Liver (tissue), 9 donors: ENCODE data around the gene STX10. TPM values are rescaled to one million over a fixed set of nuclear protein-coding genes. Genes with fewer than 3 reads are reported as not detected.

Experiments used
- DNase-seq: peaks from one replicate; pipeline ENCODE4 v3.0.0-alpha.2; 2017; ENCODE audit warnings: low spot score
- H3K27ac ChIP-seq, 2 donors: one replicate each; pipeline ENCODE4 v1.7.0; 2013; ENCODE audit warnings: inconsistent platforms in 2 of 2, low read length in 2 of 2, control low read depth in 1 of 2, low read depth in 1 of 2, mild to moderate bottlenecking in 1 of 2
- H3K27me3 ChIP-seq, 4 donors: one replicate each; pipeline versions ENCODE4 v1.6.1 to v1.7.0; 2013; ENCODE audit warnings: low read length in 3 of 4, inconsistent platforms in 1 of 4, mild to moderate bottlenecking in 1 of 4, moderate library complexity in 1 of 4; ENCODE audit not compliant: control insufficient read depth in 4 of 4, insufficient read depth in 4 of 4
- H3K36me3 ChIP-seq, 4 donors: one replicate each; pipeline versions ENCODE4 v1.6.1 to v1.7.0; 2013; ENCODE audit warnings: low read length in 3 of 4, mild to moderate bottlenecking in 3 of 4, low read depth in 1 of 4, moderate library complexity in 1 of 4; ENCODE audit not compliant: control insufficient read depth in 4 of 4, insufficient read depth in 3 of 4
- H3K4me1 ChIP-seq, 4 donors: one replicate each; pipeline versions ENCODE4 v1.6.1 to v1.7.0; 2013; ENCODE audit warnings: low read length in 3 of 4, mild to moderate bottlenecking in 3 of 4, moderate library complexity in 1 of 4; ENCODE audit not compliant: control insufficient read depth in 4 of 4, insufficient read depth in 4 of 4
- H3K4me3 ChIP-seq, 3 donors: one replicate each; pipeline versions ENCODE4 v1.6.1 to v1.7.0; 2013; ENCODE audit warnings: low read length in 3 of 3, control low read depth in 1 of 3, low read depth in 1 of 3, mild to moderate bottlenecking in 1 of 3
- H3K9ac ChIP-seq, 2 donors: one replicate each; pipeline ENCODE4 v1.7.0; 2013; ENCODE audit warnings: low read length in 2 of 2, mild to moderate bottlenecking in 2 of 2, moderate library complexity in 2 of 2, control low read depth in 1 of 2, low read depth in 1 of 2
- H3K9me3 ChIP-seq, 4 donors: one replicate each; pipeline versions ENCODE4 v1.6.1 to v1.7.0; 2013; ENCODE audit warnings: low read length in 3 of 4; ENCODE audit not compliant: control insufficient read depth in 4 of 4
- EGR1 ChIP-seq, 2 donors: IDR thresholded peaks; 2 replicates each; pipeline ENCODE4 v1.6.1; 2016 to 2018; ENCODE audit warnings: antibody characterized with exemption in 2 of 2, low read depth in 2 of 2
- FOXA1 ChIP-seq: IDR thresholded peaks from 2 replicates; pipeline ENCODE4 v1.6.1; 2016; ENCODE audit warnings: antibody characterized with exemption
- GABPA ChIP-seq, 2 donors: IDR thresholded peaks in 1 of 2; conservative IDR thresholded peaks in 1 of 2; 2 replicates each; pipeline ENCODE4 v1.6.1; 2016; ENCODE audit warnings: antibody characterized with exemption in 2 of 2, mild to moderate bottlenecking in 1 of 2, moderate library complexity in 1 of 2
- NR2F2 ChIP-seq: IDR thresholded peaks from 2 replicates; pipeline ENCODE4 v1.6.1; 2016; ENCODE audit warnings: antibody characterized with exemption
- RXRA ChIP-seq, 2 donors: IDR thresholded peaks; 2 replicates each; pipeline ENCODE4 v1.6.1; 2017 to 2018; ENCODE audit warnings: antibody characterized with exemption in 2 of 2, mild to moderate bottlenecking in 1 of 2
- WGBS: extraction: QIAGEN DNeasy Blood & Tissue Kit; methylation state at CpG from one replicate; pipeline ENCODE4 v1.1.7; 2013; 5-methylcytosine and 5-hydroxymethylcytosine counted together
- polyA plus RNA-seq, 2 donors: library from polyadenylated mRNA; stranded (reverse) in 1 of 2; unstranded in 1 of 2; fragments of 200-250 nt in 1 of 2; fragments of >200 nt in 1 of 2; fragmentation: Nextera tagmentation in 1 of 2; extraction: Ambion mirVana in 1 of 2; gene quantifications; one replicate each; pipeline versions ENCODE4 v1.2.1 to v1.2.3, GENCODE V29; 2013 to 2015
- total RNA-seq, 2 donors: library from RNA; depleted of rRNA; stranded (reverse); fragments of >200 nt; gene quantifications; one replicate each; pipeline ENCODE4 v1.2.3, GENCODE V29; 2014
- TF ChIP-seq, protein P1 (sequence below): fragments of 150-350 bp; IDR thresholded peaks from 2 replicates; pipeline ENCODE4 v1.5.1; 2017; ENCODE audit warnings: improper control_type of control experiment, low read depth, low read length; ENCODE audit not compliant: missing input control
- TF ChIP-seq, protein P2 (sequence below): IDR thresholded peaks from 2 replicates; pipeline ENCODE4 v1.6.1; 2016; ENCODE audit warnings: antibody characterized with exemption
- TF ChIP-seq, protein P3 (sequence below): IDR thresholded peaks from 2 replicates; pipeline ENCODE4 v1.6.1; 2016; ENCODE audit warnings: antibody characterized with exemption, mild to moderate bottlenecking
- donor health status: healthy.
- donor health status: healthy.
- donor health status: healthy.
- donor health status: healthy.
- donor health status: healthy.

STX10 gene
- total and polyA plus RNA-seq, 4 donors: 15.7 to 32.7 (median 21.2) TPM

DNA sequence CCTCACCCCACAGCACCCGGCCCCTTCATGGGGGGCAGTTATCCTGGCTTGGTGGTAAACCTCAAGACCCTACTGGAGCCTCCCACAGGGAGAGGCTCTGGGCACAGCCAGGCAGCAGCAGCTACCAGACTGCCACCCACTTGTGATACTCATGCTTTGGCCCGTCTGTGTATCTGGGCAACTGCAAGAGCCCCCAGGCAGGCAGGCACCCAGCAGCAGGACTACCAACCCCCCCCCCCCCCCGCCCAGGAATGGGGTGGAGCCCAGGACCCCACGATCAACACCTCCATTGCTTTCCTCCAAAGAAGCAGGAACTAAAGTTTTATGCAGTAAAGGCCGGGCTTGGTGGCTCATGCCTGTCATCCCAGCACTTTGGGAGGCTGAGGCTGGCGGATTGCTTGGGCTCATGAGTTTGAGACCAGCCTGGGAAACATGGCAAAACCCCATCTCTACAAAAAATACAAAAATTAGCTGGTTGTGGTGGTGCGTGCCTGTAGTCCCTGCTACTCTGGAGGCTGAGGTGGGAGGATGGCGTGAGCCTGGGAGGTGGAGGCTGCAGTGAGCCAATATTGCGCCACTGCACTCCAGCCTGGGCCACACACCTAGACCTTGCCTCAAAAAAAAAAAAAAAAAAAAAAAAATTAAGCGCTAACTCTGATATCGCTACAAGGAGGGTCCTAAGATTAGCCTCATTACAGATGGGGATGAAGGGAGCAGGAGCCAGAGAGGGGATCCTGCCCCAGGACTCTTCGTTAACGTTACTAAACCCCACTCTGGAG lies 46.4 kb downstream of the STX10 start:
- peaks cover 5 to 23% (median 10%) of the 10 kb centered on the region in 4 donors for H3K4me1 ChIP-seq
- peak; percentile 64 for DNase-seq
- H3K9ac ChIP-seq: no peak overlapping the region
- no peak overlapping the region for H3K4me3 ChIP-seq
- H3K27ac ChIP-seq: peak overlapping the region; percentile 70 to 85
- H3K9me3 ChIP-seq: no peaks in the 10 kb centered on the region
- peaks cover 0 to 2% (median under 1%) of the 10 kb centered on the region in 4 donors for H3K36me3 ChIP-seq
- H3K27me3 ChIP-seq: no peaks in the 10 kb centered on the region
- WGBS: 79% methylated on average over 13 of the region's 13 CpGs
- TF ChIP-seq GABPA (IDR thresholded peaks at IDR 0.05 in 1 of 2, conservative IDR thresholded peaks at IDR 0.05 in 1 of 2): no peak
- TF ChIP-seq, protein P1, sequence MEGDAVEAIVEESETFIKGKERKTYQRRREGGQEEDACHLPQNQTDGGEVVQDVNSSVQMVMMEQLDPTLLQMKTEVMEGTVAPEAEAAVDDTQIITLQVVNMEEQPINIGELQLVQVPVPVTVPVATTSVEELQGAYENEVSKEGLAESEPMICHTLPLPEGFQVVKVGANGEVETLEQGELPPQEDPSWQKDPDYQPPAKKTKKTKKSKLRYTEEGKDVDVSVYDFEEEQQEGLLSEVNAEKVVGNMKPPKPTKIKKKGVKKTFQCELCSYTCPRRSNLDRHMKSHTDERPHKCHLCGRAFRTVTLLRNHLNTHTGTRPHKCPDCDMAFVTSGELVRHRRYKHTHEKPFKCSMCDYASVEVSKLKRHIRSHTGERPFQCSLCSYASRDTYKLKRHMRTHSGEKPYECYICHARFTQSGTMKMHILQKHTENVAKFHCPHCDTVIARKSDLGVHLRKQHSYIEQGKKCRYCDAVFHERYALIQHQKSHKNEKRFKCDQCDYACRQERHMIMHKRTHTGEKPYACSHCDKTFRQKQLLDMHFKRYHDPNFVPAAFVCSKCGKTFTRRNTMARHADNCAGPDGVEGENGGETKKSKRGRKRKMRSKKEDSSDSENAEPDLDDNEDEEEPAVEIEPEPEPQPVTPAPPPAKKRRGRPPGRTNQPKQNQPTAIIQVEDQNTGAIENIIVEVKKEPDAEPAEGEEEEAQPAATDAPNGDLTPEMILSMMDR: no peak
- TF ChIP-seq, protein P2, sequence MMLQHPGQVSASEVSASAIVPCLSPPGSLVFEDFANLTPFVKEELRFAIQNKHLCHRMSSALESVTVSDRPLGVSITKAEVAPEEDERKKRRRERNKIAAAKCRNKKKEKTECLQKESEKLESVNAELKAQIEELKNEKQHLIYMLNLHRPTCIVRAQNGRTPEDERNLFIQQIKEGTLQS: no peak

DNA sequence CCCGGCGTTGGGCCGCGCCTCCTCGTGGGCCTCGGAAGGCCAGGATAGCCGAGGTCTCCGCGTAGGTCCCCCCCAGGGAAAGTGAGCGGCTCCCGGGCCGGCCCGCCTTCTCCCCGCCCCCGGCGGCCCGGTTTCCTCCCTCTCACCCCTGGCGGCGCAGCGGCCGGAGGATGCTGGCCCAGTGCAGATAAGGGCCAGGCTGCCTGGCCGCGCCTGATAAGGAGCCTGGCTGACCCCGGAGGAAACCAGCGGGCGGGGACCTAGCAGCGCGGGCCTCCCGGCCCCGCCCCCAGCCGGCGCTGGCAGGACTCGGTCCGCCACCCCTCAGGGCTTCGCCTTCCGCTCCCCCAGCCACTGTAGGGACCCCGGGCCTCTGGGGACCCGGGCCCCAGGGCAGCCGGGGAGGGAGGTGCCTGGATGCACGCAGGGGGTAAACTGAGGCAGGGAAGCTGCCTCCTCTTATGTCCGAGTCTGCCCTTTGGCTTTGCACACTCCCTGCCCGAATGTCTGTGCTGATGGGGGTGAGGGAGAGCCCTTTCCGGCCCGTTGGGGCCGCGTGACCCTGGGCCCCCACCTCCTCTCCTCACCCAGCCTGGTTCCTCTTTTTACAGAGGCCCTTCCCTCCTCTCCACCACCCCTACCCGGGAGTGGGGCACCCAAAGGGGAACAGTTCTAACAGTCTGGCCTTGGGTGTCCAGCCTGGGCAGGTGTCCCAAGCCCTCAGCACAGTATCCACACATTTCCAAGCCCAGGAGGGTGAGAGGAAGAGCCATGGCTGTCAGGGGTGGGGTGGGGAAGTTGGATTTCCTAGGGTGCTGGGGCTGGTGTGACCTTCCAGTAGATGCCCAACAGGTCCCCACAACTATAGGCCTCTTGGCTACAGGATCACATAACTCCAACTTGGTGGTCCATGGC lies 47.3 kb downstream of the STX10 start, which contains the start of gene LYL1:
Gene LYL1 (minus strand): TSS at position 193 of the 915 bp plus-strand sequence. CDS start 1,687 bp downstream, outside the sequence.
- H3K9me3 ChIP-seq: no peaks in the 10 kb centered on the region
- H3K27ac ChIP-seq: peak within 1 kb of the TSS; percentile 70 to 85
- peaks cover 5 to 26% (median 14%) of the 10 kb centered on the region in 4 donors for H3K4me1 ChIP-seq
- H3K27me3 ChIP-seq: no peaks in the 10 kb centered on the region
- peak within 1 kb of the TSS in 2 of 3 donors; percentile 20 to 36 for H3K4me3 ChIP-seq
- H3K9ac ChIP-seq: peak within 1 kb of the TSS; percentile 22
- DNase-seq: peak; percentile 93
- peak; percentile 90 for TF ChIP-seq NR2F2
- TF ChIP-seq EGR1 (IDR thresholded peaks at IDR 0.05; ENCODE audit: low read depth in 2 of 2): no peak
- peaks cover 0 to 2% (median under 1%) of the 10 kb centered on the region in 4 donors for H3K36me3 ChIP-seq
- WGBS: 7% methylated on average over 47 of the region's 47 CpGs

DNA sequence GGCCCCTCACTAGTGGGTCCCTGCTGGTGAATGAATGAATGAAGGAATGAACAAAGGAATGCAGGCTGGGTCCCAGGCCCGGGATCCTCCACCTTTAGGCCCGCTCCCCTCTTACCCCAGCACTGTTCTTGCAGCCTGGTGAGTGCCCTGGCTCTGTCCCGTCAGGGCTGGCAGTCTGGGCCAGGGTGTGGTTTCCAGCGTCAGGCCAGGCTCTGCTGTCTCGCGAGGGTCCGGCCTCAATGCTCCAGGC lies 47.8 kb downstream of the STX10 start:
- no peaks in the 10 kb centered on the region for H3K27me3 ChIP-seq
- TF ChIP-seq RXRA (IDR thresholded peaks at IDR 0.05): no peak
- TF ChIP-seq, protein P3, sequence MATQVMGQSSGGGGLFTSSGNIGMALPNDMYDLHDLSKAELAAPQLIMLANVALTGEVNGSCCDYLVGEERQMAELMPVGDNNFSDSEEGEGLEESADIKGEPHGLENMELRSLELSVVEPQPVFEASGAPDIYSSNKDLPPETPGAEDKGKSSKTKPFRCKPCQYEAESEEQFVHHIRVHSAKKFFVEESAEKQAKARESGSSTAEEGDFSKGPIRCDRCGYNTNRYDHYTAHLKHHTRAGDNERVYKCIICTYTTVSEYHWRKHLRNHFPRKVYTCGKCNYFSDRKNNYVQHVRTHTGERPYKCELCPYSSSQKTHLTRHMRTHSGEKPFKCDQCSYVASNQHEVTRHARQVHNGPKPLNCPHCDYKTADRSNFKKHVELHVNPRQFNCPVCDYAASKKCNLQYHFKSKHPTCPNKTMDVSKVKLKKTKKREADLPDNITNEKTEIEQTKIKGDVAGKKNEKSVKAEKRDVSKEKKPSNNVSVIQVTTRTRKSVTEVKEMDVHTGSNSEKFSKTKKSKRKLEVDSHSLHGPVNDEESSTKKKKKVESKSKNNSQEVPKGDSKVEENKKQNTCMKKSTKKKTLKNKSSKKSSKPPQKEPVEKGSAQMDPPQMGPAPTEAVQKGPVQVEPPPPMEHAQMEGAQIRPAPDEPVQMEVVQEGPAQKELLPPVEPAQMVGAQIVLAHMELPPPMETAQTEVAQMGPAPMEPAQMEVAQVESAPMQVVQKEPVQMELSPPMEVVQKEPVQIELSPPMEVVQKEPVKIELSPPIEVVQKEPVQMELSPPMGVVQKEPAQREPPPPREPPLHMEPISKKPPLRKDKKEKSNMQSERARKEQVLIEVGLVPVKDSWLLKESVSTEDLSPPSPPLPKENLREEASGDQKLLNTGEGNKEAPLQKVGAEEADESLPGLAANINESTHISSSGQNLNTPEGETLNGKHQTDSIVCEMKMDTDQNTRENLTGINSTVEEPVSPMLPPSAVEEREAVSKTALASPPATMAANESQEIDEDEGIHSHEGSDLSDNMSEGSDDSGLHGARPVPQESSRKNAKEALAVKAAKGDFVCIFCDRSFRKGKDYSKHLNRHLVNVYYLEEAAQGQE: no peak
- no peak for TF ChIP-seq FOXA1
- TF ChIP-seq, protein P2: no peak
- H3K9ac ChIP-seq: peak overlapping the region; percentile 22
- no peaks in the 10 kb centered on the region for H3K9me3 ChIP-seq
- peaks cover 5 to 26% (median 15%) of the 10 kb centered on the region in 4 donors for H3K4me1 ChIP-seq
- H3K27ac ChIP-seq: peak overlapping the region; percentile 70 to 85
- no peak for DNase-seq
- H3K36me3 ChIP-seq: peaks cover 0 to 1% (median under 1%) of the 10 kb centered on the region in 4 donors
- H3K4me3 ChIP-seq: peak overlapping the region in 2 of 3 donors; percentile 19 to 36
- WGBS: 12% methylated on average over 7 of the region's 7 CpGs
